H1 (cell line): ENCODE results near the gene ZNF81. TPM values are rescaled to one million over a fixed set of nuclear protein-coding genes. Genes with fewer than 3 reads are reported as not detected.

ENCODE experiments used
- CTCF ChIA-PET: fragments of 300-600 bp; sonication (Branson Sonifier 250); formaldehyde crosslinking; loops from one replicate; lab custom pipeline; 2021; ENCODE audit not compliant: partially characterized antibody; lab: Charles Lee
- POLR2A ChIA-PET: fragments of 300-600 bp; sonication (Branson Sonifier 250); formaldehyde crosslinking; loops from one replicate; lab custom pipeline; 2021; ENCODE audit warnings: inconsistent platforms; ENCODE audit not compliant: partially characterized antibody; lab: Charles Lee
- DNase-seq, 2 experiments: peaks; one replicate each; pipeline versions ENCODE4 v3.0.0 to v3.0.0-alpha.2; 2010 to 2022; ENCODE audit warnings: low spot score in 2 of 2, low read depth in 1 of 2, mixed read lengths in 1 of 2
- FAIRE-seq: peaks from 2 replicates; lab custom pipeline; 2011; peaks lifted over from hg19 to GRCh38; lab: Jason Lieb, UNC
- H2AFZ ChIP-seq: 2 replicates; pipeline ENCODE4 v1.8.1; 2012; ENCODE audit warnings: low read length, inconsistent platforms
- H2AK5ac ChIP-seq: 2 replicates; pipeline ENCODE4 v1.6.1; 2013; ENCODE audit warnings: low read depth, low read length
- H2BK120ac ChIP-seq: replicated peaks from 2 replicates; pipeline ENCODE3; 2013; ENCODE audit warnings: low read depth, low read length, inconsistent platforms
- H2BK12ac ChIP-seq: 2 replicates; pipeline ENCODE4 v1.6.1; 2013; ENCODE audit warnings: low read depth, low read length
- H2BK15ac ChIP-seq: 2 replicates; pipeline ENCODE4 v1.6.1; 2013; ENCODE audit warnings: low read length
- H2BK20ac ChIP-seq: 2 replicates; pipeline ENCODE4 v1.6.1; 2013; ENCODE audit warnings: low read length
- H2BK5ac ChIP-seq: 2 replicates; pipeline ENCODE4 v1.6.1; 2013; ENCODE audit warnings: low read depth, low read length
- H3K14ac ChIP-seq: 2 replicates; pipeline ENCODE4 v1.6.1; 2013; ENCODE audit warnings: inconsistent platforms; ENCODE audit not compliant: insufficient read length
- H3K18ac ChIP-seq: 2 replicates; pipeline ENCODE4 v1.6.1; 2013; ENCODE audit warnings: low read length; ENCODE audit errors: extremely low read depth
- H3K23ac ChIP-seq: 2 replicates; pipeline ENCODE4 v1.6.1; 2013; ENCODE audit warnings: inconsistent platforms; ENCODE audit not compliant: insufficient read length
- H3K23me2 ChIP-seq: 2 replicates; pipeline ENCODE4 v1.6.1; 2013; ENCODE audit warnings: low read depth, low read length
- H3K27ac ChIP-seq: 2 replicates; pipeline ENCODE4 v1.6.1; 2011; ENCODE audit warnings: low read depth, low read length, inconsistent platforms
- H3K27me3 ChIP-seq, 4 experiments: replicated peaks in 1 of 4; 1 replicate in 1 of 4; 2 replicates in 3 of 4; pipeline versions ENCODE4 v1.6.1 to v1.8.1; 2011 to 2013; ENCODE audit warnings: low read length in 3 of 4, mild to moderate bottlenecking in 3 of 4, inconsistent platforms in 2 of 4, mixed read lengths in 2 of 4, moderate library complexity in 1 of 4; ENCODE audit not compliant: control insufficient read depth in 3 of 4, insufficient read depth in 3 of 4; ENCODE audit errors: extremely low read depth in 1 of 4
- H3K36me3 ChIP-seq, 4 experiments: 2 replicates each; pipeline versions ENCODE4 v1.6.1 to v1.8.1; 2011 to 2013; ENCODE audit warnings: mild to moderate bottlenecking in 4 of 4, low read length in 3 of 4, moderate library complexity in 2 of 4, control low read depth in 1 of 4, inconsistent platforms in 1 of 4; ENCODE audit not compliant: insufficient read depth in 4 of 4, control insufficient read depth in 2 of 4
- H3K4ac ChIP-seq: replicated peaks from 2 replicates; pipeline ENCODE3; 2013; ENCODE audit warnings: low read length, low read depth, mixed read lengths, inconsistent platforms; ENCODE audit not compliant: insufficient read length
- H3K4me1 ChIP-seq, 4 experiments: replicated peaks in 1 of 4; 1 replicate in 1 of 4; 2 replicates in 3 of 4; pipeline versions ENCODE4 v1.6.1 to v1.8.1; 2011 to 2013; ENCODE audit warnings: low read length in 3 of 4, inconsistent platforms in 2 of 4, mixed read lengths in 1 of 4; ENCODE audit not compliant: insufficient read depth in 4 of 4, control insufficient read depth in 3 of 4
- H3K4me2 ChIP-seq, 2 experiments: 2 replicates each; pipeline versions ENCODE4 v1.6.1 to v1.8.1; 2011 to 2013; ENCODE audit warnings: low read depth in 2 of 2, low read length in 2 of 2, control low read depth in 1 of 2, inconsistent platforms in 1 of 2, mild to moderate bottlenecking in 1 of 2; ENCODE audit not compliant: insufficient read depth in 1 of 2
- H3K4me3 ChIP-seq, 4 experiments: fragments of 200-600, 300-600 bp in 1 of 4; sonication (generic), shearing (Covaris generic), sonication (Bioruptor Twin) in 1 of 4; 2 replicates each; pipeline versions ENCODE4 v1.5.1 to v1.8.1; 2011 to 2016; ENCODE audit warnings: low read length in 4 of 4, low read depth in 3 of 4, control low read depth in 2 of 4, inconsistent platforms in 2 of 4, mild to moderate bottlenecking in 2 of 4, mixed read lengths in 1 of 4, moderate library complexity in 1 of 4; ENCODE audit not compliant: insufficient read depth in 2 of 4; ENCODE audit errors: extremely low read depth in 1 of 4
- H3K56ac ChIP-seq: replicated peaks from 2 replicates; pipeline ENCODE3; 2013; ENCODE audit warnings: low read depth, mild to moderate bottlenecking, mixed read lengths, low read length, inconsistent platforms; ENCODE audit not compliant: insufficient read length
- H3K79me1 ChIP-seq: 2 replicates; pipeline ENCODE4 v1.6.1; 2013; ENCODE audit warnings: low read depth, low read length, control low read depth
- H3K79me2 ChIP-seq, 2 experiments: 2 replicates each; pipeline versions ENCODE4 v1.6.1 to v1.8.1; 2012 to 2013; ENCODE audit warnings: low read length in 2 of 2, mild to moderate bottlenecking in 2 of 2, inconsistent platforms in 1 of 2; ENCODE audit not compliant: insufficient read depth in 2 of 2, control insufficient read depth in 1 of 2
- H3K9ac ChIP-seq, 4 experiments: replicated peaks in 1 of 4; 1 replicate in 1 of 4; 2 replicates in 3 of 4; pipeline versions ENCODE4 v1.6.1 to v1.8.1; 2011 to 2013; ENCODE audit warnings: low read depth in 3 of 4, low read length in 3 of 4, control low read depth in 2 of 4, mild to moderate bottlenecking in 2 of 4, moderate library complexity in 2 of 4, inconsistent platforms in 1 of 4; ENCODE audit errors: extremely low read depth in 1 of 4
- H3K9me3 ChIP-seq, 2 experiments: 2 replicates each; pipeline versions ENCODE4 v1.6.1 to v1.8.1; 2012 to 2013; ENCODE audit warnings: mild to moderate bottlenecking in 2 of 2, moderate library complexity in 2 of 2, control low read depth in 1 of 2, inconsistent platforms in 1 of 2, low read depth in 1 of 2, low read length in 1 of 2, mixed read lengths in 1 of 2; ENCODE audit not compliant: insufficient read depth in 2 of 2
- H4K20me1 ChIP-seq, 2 experiments: replicated peaks in 1 of 2; 2 replicates each; pipeline versions ENCODE3 to v1.8.1; 2011 to 2013; ENCODE audit warnings: inconsistent platforms in 2 of 2, low read length in 2 of 2, mild to moderate bottlenecking in 1 of 2; ENCODE audit not compliant: insufficient read depth in 2 of 2, control insufficient read depth in 1 of 2
- H4K5ac ChIP-seq: 2 replicates; pipeline ENCODE4 v1.6.1; 2013; ENCODE audit warnings: low read length, low read depth, mixed read lengths, inconsistent platforms; ENCODE audit not compliant: insufficient read length
- H4K8ac ChIP-seq: 2 replicates; pipeline ENCODE4 v1.8.0; 2013; ENCODE audit warnings: mild to moderate bottlenecking, moderate library complexity, low read length, inconsistent platforms; ENCODE audit not compliant: insufficient read depth; ENCODE audit errors: extremely low read depth
- H4K91ac ChIP-seq: replicated peaks from 2 replicates; pipeline ENCODE3; 2013; ENCODE audit warnings: low read length, mixed read lengths, inconsistent platforms; ENCODE audit not compliant: insufficient read length
- BRCA1 ChIP-seq: IDR thresholded peaks from 2 replicates; pipeline ENCODE4 v1.6.1; 2012; ENCODE audit warnings: low read depth, low read length, improper control_type of control experiment
- CBX5 ChIP-seq: fragments of 300-800, 300-1000 bp; sonication (generic); IDR thresholded peaks from 2 replicates; pipeline ENCODE4 v1.7.1; 2016; ENCODE audit warnings: antibody characterized with exemption, low read length, low read depth
- EP300 ChIP-seq, 2 experiments: IDR thresholded peaks; 1 replicate in 1 of 2; 2 replicates in 1 of 2; pipeline ENCODE4 v1.6.1; 2011 to 2012; ENCODE audit warnings: low read depth in 2 of 2, low read length in 2 of 2, mild to moderate bottlenecking in 2 of 2, borderline replicate concordance in 1 of 2, inconsistent platforms in 1 of 2, moderate library complexity in 1 of 2
- FOSL1 ChIP-seq: IDR thresholded peaks from 2 replicates; pipeline ENCODE4 v1.6.1; 2011; ENCODE audit warnings: mild to moderate bottlenecking, low read depth, low read length, moderate library complexity; ENCODE audit not compliant: insufficient read depth
- HDAC6 ChIP-seq: IDR thresholded peaks from one replicate; pipeline ENCODE4 v1.7.1; 2012; ENCODE audit warnings: low read depth, mild to moderate bottlenecking, inconsistent platforms, low read length, moderate library complexity
- KDM5A ChIP-seq: fragments of 200-600 bp; IDR thresholded peaks from 2 replicates; pipeline ENCODE4 v1.7.1; 2012; ENCODE audit warnings: mild to moderate bottlenecking, low read length, inconsistent platforms, mixed read lengths
- MAFK ChIP-seq: IDR thresholded peaks from 2 replicates; pipeline ENCODE4 v1.6.1; 2012; ENCODE audit warnings: low read depth, mild to moderate bottlenecking, improper control_type of control experiment, low read length
- POLR2AphosphoS5 ChIP-seq: IDR thresholded peaks from 2 replicates; pipeline ENCODE4 v1.6.1; 2011; ENCODE audit warnings: low read depth, low read length
- RFX5 ChIP-seq: IDR thresholded peaks from 2 replicates; pipeline ENCODE4 v1.6.1; 2011; ENCODE audit warnings: low read depth, low read length, improper control_type of control experiment, borderline replicate concordance
- TAF7 ChIP-seq: optimal IDR thresholded peaks from 2 replicates; pipeline ENCODE3; 2011; ENCODE audit warnings: low read depth, mild to moderate bottlenecking, inconsistent platforms, low read length, moderate library complexity, borderline replicate concordance
- TCF12 ChIP-seq: IDR thresholded peaks from 2 replicates; pipeline ENCODE4 v1.6.1; 2011; ENCODE audit warnings: low read depth, mild to moderate bottlenecking, low read length
- USF2 ChIP-seq: IDR thresholded peaks from 2 replicates; pipeline ENCODE4 v1.6.1; 2011; ENCODE audit warnings: low read length, improper control_type of control experiment
- WGBS, 2 experiments: shearing (Covaris generic) in 1 of 2; methylation state at CpG; one replicate each; pipeline versions ENCODE4 v1.1.6 to v1.1.7; 2013 to 2015; ENCODE audit warnings: low lambda C conversion rate in 2 of 2, mixed read lengths in 2 of 2, inconsistent platforms in 1 of 2, low coverage in 1 of 2, missing lambda C conversion rate in 1 of 2; ENCODE audit not compliant: insufficient replicate concordance in 2 of 2, insufficient coverage in 1 of 2, insufficient read length in 1 of 2; ENCODE audit errors: extremely low coverage in 1 of 2, missing lambda C conversion rate in 1 of 2; 5-methylcytosine and 5-hydroxymethylcytosine counted together
- polyA plus RNA-seq, 7 experiments: library from polyadenylated mRNA; depleted of rRNA in 3 of 7; stranded (reverse) in 5 of 7; unstranded in 2 of 7; fragments of >200 nt in 5 of 7; fragments of 200-250 nt in 2 of 7; gene quantifications; 1 replicate in 5 of 7; 2 replicates in 1 of 7; 4 replicates in 1 of 7; pipeline versions ENCODE4 v1.2.1 to v1.2.3, GENCODE V29; 2011 to 2013; ENCODE audit warnings: missing spikeins in 2 of 7, mixed read lengths in 2 of 7
- total RNA-seq: library from RNA; stranded (reverse); fragmentation: NEBNext Ultra II Directional; extraction: Animal tissue kit (Norgen Biotek cat#: 25700); gene quantifications from 2 replicates; pipeline ENCODE4 v1.2.1, GENCODE V29; 2021
- TF ChIP-seq, protein P1 (sequence below): IDR thresholded peaks from 2 replicates; pipeline ENCODE4 v1.6.1; 2011; ENCODE audit warnings: low read depth, mild to moderate bottlenecking, low read length; ENCODE audit not compliant: insufficient read depth

Gene ZNF81
- total and polyA plus RNA-seq, 2 of the 8 experiments (the other 6 are each of a cell fraction or from before 2014, with no cell fraction given) = 3.4 to 10.0 TPM

GRCh38 chrX:47941423-47941822, 104.7 kb downstream of the ZNF81 start:
- Histone ChIP-seq H3K18ac (no peak overlapping the region; the same call in 1 of the 2 replicates), H3K4me3 (no peak overlapping the region), H2AK5ac (no peak overlapping the region), H3K14ac (no peak overlapping the region), H3K23me2 (no peaks in the 10 kb centered on the region), H4K20me1 (no peaks in the 10 kb centered on the region), H2BK20ac (no peak overlapping the region), H2BK120ac (no peak overlapping the region), H3K4ac (no peak overlapping the region), H3K56ac (no peak overlapping the region), H3K36me3 (no peaks in the 10 kb centered on the region), H3K9me3 (no peaks in the 10 kb centered on the region), H3K4me1 (no peaks in the 10 kb centered on the region), H2BK15ac (no peak overlapping the region), H4K5ac (no peak overlapping the region), H3K9ac (no peak overlapping the region), H2AFZ (no peak overlapping the region), H2BK12ac (no peak overlapping the region), H4K91ac (no peak overlapping the region), H3K4me2 (no peak overlapping the region), H3K79me1 (no peaks in the 10 kb centered on the region), H3K27ac (no peak overlapping the region), H3K27me3 (no peaks in the 10 kb centered on the region), H3K79me2 (no peaks in the 10 kb centered on the region), H3K23ac (no peak overlapping the region), H4K8ac (no peak overlapping the region), H2BK5ac (no peak overlapping the region)
- FAIRE-seq (no peak), DNase-seq (no peak)
- POLR2A ChIA-PET = no interaction called here
- 79% methylated on average over 4 of the region's 4 CpGs; no CpG with 5 or more reads in 1 of the 2 experiments for WGBS, 2 experiments
- CTCF ChIA-PET = no interaction called here
- TF ChIP-seq HDAC6 (no peak), KDM5A (no peak), TCF12 (no peak), USF2 (no peak), POLR2AphosphoS5 (no peak), BRCA1 (no peak), FOSL1 (no peak), CBX5 (no peak), TAF7 (no peak), EP300 (IDR thresholded peaks at IDR 0.05; ENCODE audit: borderline replicate concordance in 1 of 2, low read depth in 2 of 2, low read length in 2 of 2) (no peak), MAFK (no peak), RFX5 (no peak)
- TF ChIP-seq, protein P1, sequence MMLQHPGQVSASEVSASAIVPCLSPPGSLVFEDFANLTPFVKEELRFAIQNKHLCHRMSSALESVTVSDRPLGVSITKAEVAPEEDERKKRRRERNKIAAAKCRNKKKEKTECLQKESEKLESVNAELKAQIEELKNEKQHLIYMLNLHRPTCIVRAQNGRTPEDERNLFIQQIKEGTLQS = no peak
